Measurements from ENCODE around the gene PPP1R15B. TPM values are rescaled to one million over a fixed set of nuclear protein-coding genes. Genes with fewer than 3 reads are reported as not detected.
A peak's percentile ranks its signal among the peaks of the same experiment; 100 is the strongest.

PPP1R15B gene
- total and polyA plus RNA-seq, 3 donors from 2014 or later: 22.5 to 42.0 (median 40.1) TPM

- Histone ChIP-seq H3K36me3 (ENCODE audit: low read depth, missing control alignments) (no peaks in the 10 kb centered on the region), H3K4me1 (no peaks in the 10 kb centered on the region), H3K27me3 (no peaks in the 10 kb centered on the region), H3K9me3 (no peaks in the 10 kb centered on the region), H3K27ac (no peak overlapping the region), H3K4me3 (no peak overlapping the region)
- TF ChIP-seq, protein P1, sequence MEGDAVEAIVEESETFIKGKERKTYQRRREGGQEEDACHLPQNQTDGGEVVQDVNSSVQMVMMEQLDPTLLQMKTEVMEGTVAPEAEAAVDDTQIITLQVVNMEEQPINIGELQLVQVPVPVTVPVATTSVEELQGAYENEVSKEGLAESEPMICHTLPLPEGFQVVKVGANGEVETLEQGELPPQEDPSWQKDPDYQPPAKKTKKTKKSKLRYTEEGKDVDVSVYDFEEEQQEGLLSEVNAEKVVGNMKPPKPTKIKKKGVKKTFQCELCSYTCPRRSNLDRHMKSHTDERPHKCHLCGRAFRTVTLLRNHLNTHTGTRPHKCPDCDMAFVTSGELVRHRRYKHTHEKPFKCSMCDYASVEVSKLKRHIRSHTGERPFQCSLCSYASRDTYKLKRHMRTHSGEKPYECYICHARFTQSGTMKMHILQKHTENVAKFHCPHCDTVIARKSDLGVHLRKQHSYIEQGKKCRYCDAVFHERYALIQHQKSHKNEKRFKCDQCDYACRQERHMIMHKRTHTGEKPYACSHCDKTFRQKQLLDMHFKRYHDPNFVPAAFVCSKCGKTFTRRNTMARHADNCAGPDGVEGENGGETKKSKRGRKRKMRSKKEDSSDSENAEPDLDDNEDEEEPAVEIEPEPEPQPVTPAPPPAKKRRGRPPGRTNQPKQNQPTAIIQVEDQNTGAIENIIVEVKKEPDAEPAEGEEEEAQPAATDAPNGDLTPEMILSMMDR (IDR thresholded peaks at IDR 0.05): no peak
- TF ChIP-seq POLR2A (IDR thresholded peaks at IDR 0.05): no peak
- intact Hi-C loops (cut with DNase I; ENCODE audit: low total_unique reads): no loop called here
- DNase-seq: no peak
- 87 to 89% methylated on average over 3 of the region's 3 CpGs for WGBS, 2 donors
These were observed 9.9 kb downstream of the PPP1R15B start for GRCh38 chr1:204401730-204402129.

GRCh38 chr1:204400882-204401510 is 10.6 kb downstream of the PPP1R15B start:
- WGBS, 2 donors: 79 to 80% methylated on average over 6 of the region's 6 CpGs
- no peaks in the 10 kb centered on the region for H3K36me3 ChIP-seq (ENCODE audit: low read depth, missing control alignments)

GRCh38 chr1:204398197-204399125 is 13.2 kb downstream of the PPP1R15B start:
- Histone ChIP-seq H3K4me3 (no peak overlapping the region), H3K9me3 (no peaks in the 10 kb centered on the region), H3K27me3 (no peaks in the 10 kb centered on the region), H3K4me1 (no peaks in the 10 kb centered on the region), H3K27ac (no peak overlapping the region), H3K36me3 (ENCODE audit: low read depth, missing control alignments) (no peaks in the 10 kb centered on the region)
- intact Hi-C loops (cut with DNase I; ENCODE audit: low total_unique reads): no loop called here
- TF ChIP-seq, protein P1 (IDR thresholded peaks at IDR 0.05): peak in 2 of 3 experiments; percentile 56 to 73
- TF ChIP-seq POLR2A (IDR thresholded peaks at IDR 0.05): no peak
- WGBS, 2 donors: 79 to 83% methylated on average over 7 of the region's 7 CpGs
- DNase-seq: peak; percentile 60

More at GRCh38 chr1:204400882-204401510, 10.6 kb downstream of the PPP1R15B start:
- no peaks in the 10 kb centered on the region for H3K4me1 ChIP-seq
- H3K27ac ChIP-seq: no peak overlapping the region
- H3K27me3 ChIP-seq: no peaks in the 10 kb centered on the region
- H3K4me3 ChIP-seq: no peak overlapping the region
- TF ChIP-seq, protein P1 (IDR thresholded peaks at IDR 0.05): no peak
- no peak for TF ChIP-seq POLR2A (IDR thresholded peaks at IDR 0.05)
- no peaks in the 10 kb centered on the region for H3K9me3 ChIP-seq
- intact Hi-C loops (cut with DNase I; ENCODE audit: low total_unique reads): no loop called here
- no peak for DNase-seq

GRCh38 chr1:204396015-204396583 is 15.5 kb downstream of the PPP1R15B start:
- intact Hi-C loops (cut with DNase I; ENCODE audit: low total_unique reads): no loop called here
- no peak overlapping the region for H3K27ac ChIP-seq
- whole genome bisulfite sequencing, 2 donors: 82 to 84% methylated on average over 4 of the region's 4 CpGs
- no peaks in the 10 kb centered on the region for H3K9me3 ChIP-seq
- DNase-seq: no peak
- H3K4me1 ChIP-seq: no peaks in the 10 kb centered on the region
- no peaks in the 10 kb centered on the region for H3K36me3 ChIP-seq (ENCODE audit: low read depth, missing control alignments)
- no peaks in the 10 kb centered on the region for H3K27me3 ChIP-seq
- no peak overlapping the region for H3K4me3 ChIP-seq
- no peak for TF ChIP-seq POLR2A (IDR thresholded peaks at IDR 0.05)
- TF ChIP-seq, protein P1 (IDR thresholded peaks at IDR 0.05): no peak

Data from testis (tissue), 3 donors.